OCI-LY7 (cell line): Measurements from ENCODE around the gene NTNG2. TPM values are rescaled to one million over a fixed set of nuclear protein-coding genes. Genes with fewer than 3 reads are reported as not detected.

Experiments
- Bru-seq: library from RNA; stranded (reverse); fragments of 400-500 nt; gene quantifications from one replicate; lab custom pipeline; 2021; lab: Mats Ljungman, UMichigan
- BruChase-seq, 2 experiments: library from RNA; stranded (reverse); fragments of 400-500 nt; gene quantifications; one replicate each; lab custom pipeline; 2021; lab: Mats Ljungman, UMichigan
- BruUV-seq: library from RNA; stranded (reverse); fragments of 400-500 nt; replicated peaks from 2 replicates; lab custom pipeline; 2021; lab: Mats Ljungman, UMichigan
- CTCF ChIA-PET: fragments of 300-600 bp; sonication (Branson Sonifier 250); formaldehyde crosslinking; loops from one replicate; lab custom pipeline; 2022; ENCODE audit warnings: antibody characterized with exemption; ENCODE audit not compliant: unreplicated experiment; lab: Charles Lee
- POLR2A ChIA-PET: fragments of 300-600 bp; sonication (Branson Sonifier 250); formaldehyde crosslinking; loops from one replicate; lab custom pipeline; 2022; ENCODE audit warnings: antibody characterized with exemption; lab: Charles Lee
- DNase-seq: peaks from one replicate; pipeline ENCODE4 v3.0.0-alpha.2; 2015; ENCODE audit warnings: low spot score
- H2AFZ ChIP-seq: fragments of 200-600 bp; sonication (generic), shearing (Covaris generic); 2 replicates; pipeline ENCODE4 v1.6.1; 2014; ENCODE audit warnings: mild to moderate bottlenecking, antibody characterized with exemption, low read length, moderate library complexity
- H3K27ac ChIP-seq: fragments of 200-600 bp; sonication (generic); 2 replicates; pipeline ENCODE4 v1.5.1; 2014; ENCODE audit warnings: mixed run types, low read depth, mild to moderate bottlenecking, moderate library complexity, low read length, inconsistent platforms; ENCODE audit not compliant: poor library complexity, severe bottlenecking
- H3K36me3 ChIP-seq: fragments of 200-600 bp; sonication (generic); 2 replicates; pipeline ENCODE4 v1.6.1; 2014; ENCODE audit warnings: mild to moderate bottlenecking, antibody characterized with exemption, low read length, moderate library complexity, mixed read lengths; ENCODE audit not compliant: insufficient read depth
- H3K4me1 ChIP-seq: fragments of 200-600 bp; sonication (generic); 2 replicates; pipeline ENCODE4 v1.5.1; 2014; ENCODE audit warnings: mild to moderate bottlenecking, low read length; ENCODE audit not compliant: insufficient read depth, poor library complexity, severe bottlenecking
- H3K4me2 ChIP-seq: fragments of 200-600 bp; sonication (generic); 2 replicates; pipeline ENCODE4 v1.6.1; 2014; ENCODE audit warnings: mild to moderate bottlenecking, low read length
- H3K4me3 ChIP-seq: fragments of 200-600 bp; sonication (generic); 2 replicates; pipeline ENCODE4 v1.5.1; 2014; ENCODE audit warnings: mild to moderate bottlenecking, low read depth, low read length; ENCODE audit not compliant: poor library complexity, severe bottlenecking
- H3K79me2 ChIP-seq: fragments of 200-600 bp; sonication (generic); 2 replicates; pipeline ENCODE4 v1.6.1; 2016; ENCODE audit warnings: low read depth, mild to moderate bottlenecking, low read length, moderate library complexity, mixed read lengths; ENCODE audit not compliant: insufficient read depth
- H3K9me2 ChIP-seq: fragments of 200-600 bp; sonication (generic); 2 replicates; pipeline ENCODE4 v1.6.1; 2016; ENCODE audit warnings: mild to moderate bottlenecking, low read length, mixed read lengths; ENCODE audit not compliant: insufficient read depth
- H3K9me3 ChIP-seq: fragments of 200-600 bp; sonication (generic); 2 replicates; pipeline ENCODE4 v1.6.1; 2014; ENCODE audit warnings: mild to moderate bottlenecking, mixed run types, low read length, mixed read lengths
- H4K20me1 ChIP-seq: fragments of 200-600 bp; sonication (generic); 2 replicates; pipeline ENCODE4 v1.6.1; 2014; ENCODE audit warnings: mild to moderate bottlenecking, antibody characterized with exemption, low read length, moderate library complexity, mixed read lengths; ENCODE audit not compliant: insufficient read depth
- EZH2phosphoT487 ChIP-seq: fragments of 200-600 bp; sonication (generic); IDR thresholded peaks from 2 replicates; pipeline ENCODE4 v1.6.1; 2018; ENCODE audit warnings: low read depth, borderline replicate concordance, mild to moderate bottlenecking, mixed run types, antibody characterized with exemption, low read length, moderate library complexity, mixed read lengths
- intact Hi-C: fragments of 100-400 bp; cut with micrococcal nuclease; formaldehyde crosslinking; loops from one replicate; pipeline ENCODE4 v1.10.0; 2022; ENCODE audit not compliant: unreplicated experiment
- long read RNA-seq: library from polyadenylated mRNA; stranded (forward); transcript quantifications from one replicate; pipeline ENCODE4 v2.0.0, GENCODE V29; 2022
- total RNA-seq, 2 experiments: library from RNA; depleted of rRNA in 1 of 2; stranded (reverse); fragments of >200 nt in 1 of 2; shearing (Covaris generic) in 1 of 2; gene quantifications; 2 replicates each; pipeline ENCODE4 v1.2.3, GENCODE V29; 2014 to 2022
- TF ChIP-seq, protein P1 (sequence below): fragments of 200-600 bp; sonication (generic); conservative IDR thresholded peaks from 2 replicates; pipeline ENCODE4 v1.5.1; 2014; ENCODE audit warnings: mild to moderate bottlenecking, antibody characterized with exemption, low read length, moderate library complexity, mixed read lengths

NTNG2 gene, protein sequence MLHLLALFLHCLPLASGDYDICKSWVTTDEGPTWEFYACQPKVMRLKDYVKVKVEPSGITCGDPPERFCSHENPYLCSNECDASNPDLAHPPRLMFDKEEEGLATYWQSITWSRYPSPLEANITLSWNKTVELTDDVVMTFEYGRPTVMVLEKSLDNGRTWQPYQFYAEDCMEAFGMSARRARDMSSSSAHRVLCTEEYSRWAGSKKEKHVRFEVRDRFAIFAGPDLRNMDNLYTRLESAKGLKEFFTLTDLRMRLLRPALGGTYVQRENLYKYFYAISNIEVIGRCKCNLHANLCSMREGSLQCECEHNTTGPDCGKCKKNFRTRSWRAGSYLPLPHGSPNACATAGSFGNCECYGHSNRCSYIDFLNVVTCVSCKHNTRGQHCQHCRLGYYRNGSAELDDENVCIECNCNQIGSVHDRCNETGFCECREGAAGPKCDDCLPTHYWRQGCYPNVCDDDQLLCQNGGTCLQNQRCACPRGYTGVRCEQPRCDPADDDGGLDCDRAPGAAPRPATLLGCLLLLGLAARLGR
- 5.4 and 7.5 TPM in 2 replicates for total RNA-seq (2014; rRNA removed; shearing (Covaris generic))
- total RNA-seq (2022): 1.9 and 3.2 TPM in 2 replicates
- Bru-seq, nascent RNA: percentile 11 among the genes with signal in this experiment
- percentile 10 among the genes with signal in this experiment for BruChase-seq, experiment 1, labeled RNA remaining after a 6-hour chase
- BruChase-seq, experiment 2, labeled RNA remaining after a 2-hour chase: percentile 12 among the genes with signal in this experiment
- long read RNA-seq, partial matches to known transcripts: 0 of 1 reads
- long read RNA-seq, other reads (novel, unspliced or antisense): 1 of 1 reads

DNA sequence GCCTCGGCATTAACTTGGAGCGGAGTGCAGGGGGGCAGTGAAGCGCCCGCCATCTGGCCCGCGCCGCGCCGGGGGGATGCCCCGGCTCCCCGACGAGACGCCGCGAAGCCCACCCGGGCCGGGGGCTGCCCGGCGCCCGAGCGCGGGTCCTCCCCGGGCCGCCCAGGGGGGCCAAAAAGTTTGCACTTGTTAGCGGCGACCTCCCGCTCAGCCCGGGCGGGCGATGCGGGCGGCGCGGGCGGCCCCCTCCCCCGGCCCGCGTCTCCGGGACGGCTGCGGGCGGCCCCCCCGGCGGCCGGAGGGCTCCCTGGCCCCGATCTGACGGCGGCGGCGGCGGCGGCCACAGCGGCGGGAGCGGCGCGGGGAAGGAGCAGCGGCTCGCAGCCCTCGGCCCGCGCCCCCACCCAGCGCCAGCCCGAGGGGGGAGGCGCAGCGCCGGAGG is at the start of gene NTNG2:
TSS of gene NTNG2 (plus strand) at position 316 of the 442 bp plus-strand sequence. CDS start 4,774 bp downstream, outside the sequence.
- Histone ChIP-seq H3K27ac (peak within 1 kb of the TSS; percentile 3), H3K4me2 (peak within 1 kb of the TSS; percentile 68), H3K36me3 (no peaks in the 10 kb centered on the region), H3K4me3 (peak within 1 kb of the TSS; percentile 72), H3K79me2 (no peaks in the 10 kb centered on the region), H3K9me2 (no peaks in the 10 kb centered on the region), H4K20me1 (no peaks in the 10 kb centered on the region), H3K4me1 (peaks cover 34% of the 10 kb centered on the region), H3K9me3 (no peaks in the 10 kb centered on the region), H2AFZ (peak within 1 kb of the TSS; percentile 74)
- no peak for DNase-seq
- intact Hi-C loops: loop anchor here (10.0 kb wide), 1 partner anchor 397 kb away; no protein-coding TSS in a partner anchor
- no peak for TF ChIP-seq EZH2phosphoT487
- TF ChIP-seq, protein P1, sequence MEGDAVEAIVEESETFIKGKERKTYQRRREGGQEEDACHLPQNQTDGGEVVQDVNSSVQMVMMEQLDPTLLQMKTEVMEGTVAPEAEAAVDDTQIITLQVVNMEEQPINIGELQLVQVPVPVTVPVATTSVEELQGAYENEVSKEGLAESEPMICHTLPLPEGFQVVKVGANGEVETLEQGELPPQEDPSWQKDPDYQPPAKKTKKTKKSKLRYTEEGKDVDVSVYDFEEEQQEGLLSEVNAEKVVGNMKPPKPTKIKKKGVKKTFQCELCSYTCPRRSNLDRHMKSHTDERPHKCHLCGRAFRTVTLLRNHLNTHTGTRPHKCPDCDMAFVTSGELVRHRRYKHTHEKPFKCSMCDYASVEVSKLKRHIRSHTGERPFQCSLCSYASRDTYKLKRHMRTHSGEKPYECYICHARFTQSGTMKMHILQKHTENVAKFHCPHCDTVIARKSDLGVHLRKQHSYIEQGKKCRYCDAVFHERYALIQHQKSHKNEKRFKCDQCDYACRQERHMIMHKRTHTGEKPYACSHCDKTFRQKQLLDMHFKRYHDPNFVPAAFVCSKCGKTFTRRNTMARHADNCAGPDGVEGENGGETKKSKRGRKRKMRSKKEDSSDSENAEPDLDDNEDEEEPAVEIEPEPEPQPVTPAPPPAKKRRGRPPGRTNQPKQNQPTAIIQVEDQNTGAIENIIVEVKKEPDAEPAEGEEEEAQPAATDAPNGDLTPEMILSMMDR: no peak
- CTCF ChIA-PET: interaction anchor here (0.6 kb wide), 1 partner anchor 9 kb away, joined by 7 read pairs; no protein-coding TSS in a partner anchor
- POLR2A ChIA-PET: no interaction called here
- BruUV-seq: no TSS peak

DNA sequence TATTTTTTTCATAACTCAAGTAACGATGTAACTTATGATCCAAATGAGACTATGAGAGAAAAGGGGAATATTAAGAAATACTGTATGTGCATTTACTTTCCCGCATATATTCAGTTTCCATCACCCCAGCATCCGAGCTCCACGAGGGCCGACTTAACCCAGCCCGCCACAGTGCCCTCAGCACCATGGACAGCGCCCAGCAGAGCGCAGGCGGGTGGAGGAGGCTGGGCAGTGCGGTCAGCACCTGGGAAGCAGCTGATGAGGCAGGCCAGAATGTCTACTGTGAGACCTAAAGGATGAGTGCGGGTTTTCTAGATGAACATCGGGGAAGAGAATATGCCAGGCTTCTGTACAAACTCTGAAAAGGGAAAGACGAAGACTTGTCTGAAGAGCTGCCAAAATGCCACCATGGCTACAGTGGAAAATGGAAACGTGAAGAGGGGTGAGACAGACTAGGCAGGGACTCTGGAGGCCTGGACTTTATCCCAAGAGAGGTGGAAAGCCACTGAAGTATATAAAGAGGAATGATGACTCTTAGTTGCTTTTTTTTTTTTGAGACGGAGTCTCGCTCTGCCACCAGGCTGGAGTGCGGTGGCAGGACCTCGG is 47.7 kb upstream of the NTNG2 start:
- no peaks in the 10 kb centered on the region for H3K9me2 ChIP-seq
- H3K27ac ChIP-seq: no peak overlapping the region
- BruUV-seq: no TSS peak
- no peaks in the 10 kb centered on the region for H3K4me1 ChIP-seq
- no peaks in the 10 kb centered on the region; the same call in 1 of the 2 replicates for H4K20me1 ChIP-seq
- ChIA-PET POLR2A (no interaction called here), CTCF (no interaction called here)
- no peak overlapping the region for H3K4me3 ChIP-seq
- H3K4me2 ChIP-seq: no peak overlapping the region
- DNase-seq: no peak
- intact Hi-C loops: no loop called here
- TF ChIP-seq, protein P1: no peak
- TF ChIP-seq EZH2phosphoT487: no peak
- no peaks in the 10 kb centered on the region for H3K36me3 ChIP-seq
- no peaks in the 10 kb centered on the region for H3K79me2 ChIP-seq
- H2AFZ ChIP-seq: no peak overlapping the region
- H3K9me3 ChIP-seq: no peaks in the 10 kb centered on the region
